ENCODE results near the gene CEP44. TPM values are rescaled to one million over a fixed set of nuclear protein-coding genes. Genes with fewer than 3 reads are reported as not detected.

The CEP44 gene
- polyA plus RNA-seq, 1 experiment = 7.4 TPM

DNA sequence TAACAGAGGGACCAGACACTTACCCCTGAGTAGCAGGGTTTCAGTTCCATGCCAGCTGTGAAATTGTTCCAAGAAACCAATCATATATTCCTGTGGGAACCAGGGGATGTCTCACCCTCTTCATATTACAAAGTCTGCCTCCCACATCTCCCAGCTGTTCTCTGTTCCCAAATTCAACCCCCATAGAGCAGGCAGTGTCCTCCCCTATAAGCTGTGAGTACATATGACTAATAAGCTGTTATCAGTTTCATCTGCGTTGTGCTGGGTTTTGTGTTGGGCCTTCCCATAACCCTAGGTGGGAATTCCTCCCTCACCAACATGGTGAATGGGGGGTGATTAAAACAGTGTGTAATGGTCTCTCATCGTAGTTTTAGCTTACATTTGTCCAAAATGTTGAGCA is 41.0 kb downstream of the CEP44 start:
- Histone ChIP-seq H3K27ac (ENCODE audit: low read depth, low read length) (no peak overlapping the region), H3K27me3 (ENCODE audit: control insufficient read depth, insufficient read depth, low read length) (no peaks in the 10 kb centered on the region), H3K4me3 (ENCODE audit: low read depth, low read length) (no peak overlapping the region), H3K9me3 (ENCODE audit: control insufficient read depth, insufficient read depth, low read length) (no peaks in the 10 kb centered on the region)
- TF ChIP-seq, protein P1, sequence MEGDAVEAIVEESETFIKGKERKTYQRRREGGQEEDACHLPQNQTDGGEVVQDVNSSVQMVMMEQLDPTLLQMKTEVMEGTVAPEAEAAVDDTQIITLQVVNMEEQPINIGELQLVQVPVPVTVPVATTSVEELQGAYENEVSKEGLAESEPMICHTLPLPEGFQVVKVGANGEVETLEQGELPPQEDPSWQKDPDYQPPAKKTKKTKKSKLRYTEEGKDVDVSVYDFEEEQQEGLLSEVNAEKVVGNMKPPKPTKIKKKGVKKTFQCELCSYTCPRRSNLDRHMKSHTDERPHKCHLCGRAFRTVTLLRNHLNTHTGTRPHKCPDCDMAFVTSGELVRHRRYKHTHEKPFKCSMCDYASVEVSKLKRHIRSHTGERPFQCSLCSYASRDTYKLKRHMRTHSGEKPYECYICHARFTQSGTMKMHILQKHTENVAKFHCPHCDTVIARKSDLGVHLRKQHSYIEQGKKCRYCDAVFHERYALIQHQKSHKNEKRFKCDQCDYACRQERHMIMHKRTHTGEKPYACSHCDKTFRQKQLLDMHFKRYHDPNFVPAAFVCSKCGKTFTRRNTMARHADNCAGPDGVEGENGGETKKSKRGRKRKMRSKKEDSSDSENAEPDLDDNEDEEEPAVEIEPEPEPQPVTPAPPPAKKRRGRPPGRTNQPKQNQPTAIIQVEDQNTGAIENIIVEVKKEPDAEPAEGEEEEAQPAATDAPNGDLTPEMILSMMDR (IDR thresholded peaks at IDR 0.05; ENCODE audit: low read depth, low read length) = no peak
- ChIA-PET POLR2A (no interaction called here), CTCF (no interaction called here)
- no peak for DNase-seq (ENCODE audit: low read depth, low spot score)

DNA sequence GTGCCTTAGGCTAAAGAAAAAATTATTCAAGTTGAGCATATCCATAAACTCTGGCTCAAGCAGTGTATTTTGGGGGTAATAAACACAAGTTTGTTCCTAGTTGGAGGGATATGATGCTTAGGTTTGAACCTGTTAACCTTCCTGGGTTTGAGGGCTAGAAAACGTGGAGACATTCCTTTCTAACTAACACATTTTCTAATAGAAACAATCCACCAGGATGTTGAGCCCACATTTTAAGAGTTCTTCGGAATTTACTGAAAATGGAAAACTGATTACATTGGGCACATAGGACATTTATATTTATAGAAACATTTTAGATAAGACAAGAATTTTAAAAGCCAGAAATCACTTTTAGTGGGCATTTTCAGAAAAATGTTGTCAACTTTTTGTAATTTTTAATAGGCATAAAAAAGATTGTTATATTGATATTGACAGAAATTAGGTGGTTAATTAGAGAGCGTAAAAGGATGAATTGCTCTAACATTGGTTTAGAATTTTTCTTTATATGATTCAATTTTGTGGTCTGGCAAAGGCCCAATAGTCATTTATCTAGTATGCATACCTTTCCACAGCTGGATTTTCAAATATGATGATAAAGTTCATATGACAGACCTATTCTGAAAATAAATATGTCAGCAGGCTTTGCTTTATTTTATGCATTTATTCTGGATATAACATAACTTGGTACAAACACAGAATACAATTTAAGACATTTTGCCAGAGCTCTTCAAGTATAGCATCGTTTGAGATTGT is 49.2 kb downstream of the CEP44 start:
- H3K27ac ChIP-seq (ENCODE audit: low read depth, low read length) = no peak overlapping the region
- H3K27me3 ChIP-seq (ENCODE audit: control insufficient read depth, insufficient read depth, low read length) = no peaks in the 10 kb centered on the region
- TF ChIP-seq, protein P1 (IDR thresholded peaks at IDR 0.05; ENCODE audit: low read depth, low read length) = no peak
- POLR2A ChIA-PET = no interaction called here
- H3K9me3 ChIP-seq (ENCODE audit: control insufficient read depth, insufficient read depth, low read length) = no peaks in the 10 kb centered on the region
- DNase-seq (ENCODE audit: low read depth, low spot score) = no peak
- CTCF ChIA-PET = interaction anchor here (1.4 kb wide), 1 partner anchor 111 kb away, joined by 4 read pairs; no protein-coding TSS in a partner anchor
- no peak overlapping the region for H3K4me3 ChIP-seq (ENCODE audit: low read depth, low read length)

DNA sequence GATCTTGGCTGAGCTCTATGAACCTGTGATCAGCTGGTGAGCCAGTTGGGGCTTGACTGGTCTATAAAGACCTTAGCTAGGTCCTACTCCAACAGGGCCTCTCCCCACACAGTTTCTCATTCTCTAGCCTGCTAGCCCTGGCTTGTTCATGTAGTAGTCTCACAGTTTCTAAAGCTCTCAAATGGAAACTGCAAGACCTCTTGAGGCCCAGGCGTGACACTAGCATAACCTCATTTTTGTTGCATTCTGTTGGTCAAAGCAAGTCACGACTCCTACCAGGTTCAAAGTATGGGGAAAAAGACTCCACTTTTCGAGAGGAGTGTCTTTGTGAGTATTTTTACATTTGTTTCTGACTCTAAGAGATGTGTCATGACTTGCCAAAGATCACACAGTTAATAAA is 50.9 kb downstream of the CEP44 start:
- TF ChIP-seq, protein P1 (IDR thresholded peaks at IDR 0.05; ENCODE audit: low read depth, low read length) = no peak
- no peak overlapping the region for H3K4me3 ChIP-seq (ENCODE audit: low read depth, low read length)
- ChIA-PET POLR2A (no interaction called here), CTCF (interaction anchor here (1.1 kb wide), 1 partner anchor 297 kb away, joined by 4 read pairs; no protein-coding TSS in a partner anchor)
- no peak overlapping the region for H3K27ac ChIP-seq (ENCODE audit: low read depth, low read length)
- no peaks in the 10 kb centered on the region for H3K27me3 ChIP-seq (ENCODE audit: control insufficient read depth, insufficient read depth, low read length)
- no peak for DNase-seq (ENCODE audit: low read depth, low spot score)
- no peaks in the 10 kb centered on the region for H3K9me3 ChIP-seq (ENCODE audit: control insufficient read depth, insufficient read depth, low read length)

DNA sequence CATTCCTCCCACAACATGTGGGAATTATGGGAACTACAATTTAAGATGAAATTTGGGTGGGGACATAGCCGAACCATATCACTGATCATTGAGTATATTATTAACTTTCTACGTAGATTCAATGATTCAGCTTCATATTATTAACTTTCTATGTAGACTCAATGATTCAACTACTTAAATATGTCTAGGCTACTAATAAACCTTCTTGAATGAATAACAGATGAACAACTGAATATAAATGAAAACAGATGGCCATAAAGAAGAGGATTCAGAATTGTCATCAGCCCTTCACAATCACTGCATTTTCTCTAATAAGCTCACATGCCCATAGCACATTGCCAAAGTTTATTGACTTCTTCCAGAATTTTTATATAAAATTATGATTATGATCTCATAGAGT is 57.0 kb downstream of the CEP44 start:
- Histone ChIP-seq H3K27me3 (ENCODE audit: control insufficient read depth, insufficient read depth, low read length) (no peaks in the 10 kb centered on the region), H3K27ac (ENCODE audit: low read depth, low read length) (no peak overlapping the region), H3K4me3 (ENCODE audit: low read depth, low read length) (no peak overlapping the region), H3K9me3 (ENCODE audit: control insufficient read depth, insufficient read depth, low read length) (no peaks in the 10 kb centered on the region)
- ChIA-PET POLR2A (no interaction called here), CTCF (no interaction called here)
- DNase-seq (ENCODE audit: low read depth, low spot score) = no peak
- TF ChIP-seq, protein P1 (IDR thresholded peaks at IDR 0.05; ENCODE audit: low read depth, low read length) = no peak

DNA sequence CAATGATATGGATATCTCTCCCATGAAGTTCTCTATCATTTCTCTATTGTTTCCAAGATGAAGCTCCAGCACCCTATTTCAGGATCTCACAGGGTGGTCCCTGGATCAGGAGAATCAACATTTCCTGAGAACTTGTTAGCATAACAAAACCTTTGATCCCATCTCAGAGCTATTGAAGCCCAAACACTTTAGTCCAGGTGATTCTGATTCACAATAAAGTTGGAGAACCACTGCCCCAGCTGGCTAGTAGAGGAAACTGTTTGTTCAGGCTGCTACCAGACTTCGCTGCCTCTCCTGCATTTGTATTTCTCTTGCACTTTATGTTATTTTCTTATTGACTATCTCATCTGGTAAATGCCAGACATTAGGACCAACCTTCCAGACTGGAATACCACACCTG is 65.4 kb downstream of the CEP44 start:
- no peak for DNase-seq (ENCODE audit: low read depth, low spot score)
- no peaks in the 10 kb centered on the region for H3K9me3 ChIP-seq (ENCODE audit: control insufficient read depth, insufficient read depth, low read length)
- no peak overlapping the region for H3K27ac ChIP-seq (ENCODE audit: low read depth, low read length)
- ChIA-PET CTCF (interaction anchor here (1.0 kb wide), 1 partner anchor 1336 kb away, joined by 4 read pairs; no protein-coding TSS in a partner anchor), POLR2A (no interaction called here)
- H3K4me3 ChIP-seq (ENCODE audit: low read depth, low read length) = no peak overlapping the region
- TF ChIP-seq, protein P1 (IDR thresholded peaks at IDR 0.05; ENCODE audit: low read depth, low read length) = no peak
- no peaks in the 10 kb centered on the region for H3K27me3 ChIP-seq (ENCODE audit: control insufficient read depth, insufficient read depth, low read length)

All from AG04450 (cell line).